ENCODE data around the gene PDE4A. TPM values are rescaled to one million over a fixed set of nuclear protein-coding genes. Genes with fewer than 3 reads are reported as not detected.

Gene PDE4A
- total RNA-seq, 3 donors from 2014 or later (not counting 1 experiment from before 2014, with no cell fraction given) = 34.2 to 46.2 (median 44.9) TPM

DNA sequence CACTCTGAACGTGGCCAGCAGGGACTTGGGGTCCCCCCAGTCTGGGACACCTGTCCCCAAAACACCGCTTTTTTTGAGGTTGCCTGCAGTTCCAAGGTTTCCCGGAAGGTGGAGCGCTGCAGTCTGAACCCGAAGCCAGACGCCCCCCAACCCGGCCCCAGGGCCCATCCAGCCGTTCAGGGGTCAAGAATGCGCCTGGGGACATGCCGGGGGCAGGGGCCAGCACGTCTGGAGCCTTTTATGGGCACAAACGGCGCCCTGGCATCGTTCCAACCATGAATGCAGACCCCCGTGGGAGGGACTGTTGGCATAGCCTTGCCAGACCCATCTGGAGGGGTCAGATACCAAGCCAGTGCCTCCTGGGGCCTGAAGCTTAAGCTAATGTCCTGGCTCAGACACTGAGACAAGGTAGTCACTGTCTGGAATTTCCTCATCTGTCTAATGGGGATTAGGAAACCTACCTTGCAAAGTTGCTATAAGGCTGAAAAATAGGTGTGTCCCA lies 90.0 kb downstream of the PDE4A start:
- intact Hi-C loops (cut with micrococcal nuclease) = loop anchor here (2.0 to 5.0 kb wide), 2 partner anchors 42 to 218 kb away; no protein-coding TSS in a partner anchor
- Histone ChIP-seq H3K36me3 (ENCODE audit: control insufficient read depth, insufficient read depth, low read length) (peaks cover 36% of the 10 kb centered on the region), H3K9me3 (ENCODE audit: control insufficient read depth, insufficient read depth, low read length) (no peaks in the 10 kb centered on the region), H3K4me1 (ENCODE audit: control insufficient read depth, insufficient read depth, low read length) (peaks cover 82% of the 10 kb centered on the region), H3K27me3 (ENCODE audit: control insufficient read depth, insufficient read depth, low read length) (no peaks in the 10 kb centered on the region), H3K4me3 (ENCODE audit: low read length) (no peak overlapping the region), H3K27ac (ENCODE audit: low read length) (peak overlapping the region; percentile 64)
- peak overlapping the region; percentile 62 for H3K4me3 Mint-ChIP-seq
- peaks cover 42 to 52% of the 10 kb centered on the region in 2 donors for H3K4me1 Mint-ChIP-seq
- no peaks in the 10 kb centered on the region for H3K27me3 Mint-ChIP-seq (ENCODE audit: low read depth in 2 of 2)
- TF ChIP-seq, protein P1, sequence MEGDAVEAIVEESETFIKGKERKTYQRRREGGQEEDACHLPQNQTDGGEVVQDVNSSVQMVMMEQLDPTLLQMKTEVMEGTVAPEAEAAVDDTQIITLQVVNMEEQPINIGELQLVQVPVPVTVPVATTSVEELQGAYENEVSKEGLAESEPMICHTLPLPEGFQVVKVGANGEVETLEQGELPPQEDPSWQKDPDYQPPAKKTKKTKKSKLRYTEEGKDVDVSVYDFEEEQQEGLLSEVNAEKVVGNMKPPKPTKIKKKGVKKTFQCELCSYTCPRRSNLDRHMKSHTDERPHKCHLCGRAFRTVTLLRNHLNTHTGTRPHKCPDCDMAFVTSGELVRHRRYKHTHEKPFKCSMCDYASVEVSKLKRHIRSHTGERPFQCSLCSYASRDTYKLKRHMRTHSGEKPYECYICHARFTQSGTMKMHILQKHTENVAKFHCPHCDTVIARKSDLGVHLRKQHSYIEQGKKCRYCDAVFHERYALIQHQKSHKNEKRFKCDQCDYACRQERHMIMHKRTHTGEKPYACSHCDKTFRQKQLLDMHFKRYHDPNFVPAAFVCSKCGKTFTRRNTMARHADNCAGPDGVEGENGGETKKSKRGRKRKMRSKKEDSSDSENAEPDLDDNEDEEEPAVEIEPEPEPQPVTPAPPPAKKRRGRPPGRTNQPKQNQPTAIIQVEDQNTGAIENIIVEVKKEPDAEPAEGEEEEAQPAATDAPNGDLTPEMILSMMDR (IDR thresholded peaks at IDR 0.05) = peak; percentile 81
- DNase-seq (peak; percentile 62 to 76), ATAC-seq (peak in 2 of 3 donors; percentile 17)
- H3K36me3 Mint-ChIP-seq = peaks cover 11% of the 10 kb centered on the region
- 9% methylated on average over 15 of the region's 15 CpGs for WGBS (ENCODE audit: insufficient coverage)
- H3K27ac Mint-ChIP-seq = peak overlapping the region; percentile 86 to 91
- H3K9me3 Mint-ChIP-seq = no peaks in the 10 kb centered on the region

DNA sequence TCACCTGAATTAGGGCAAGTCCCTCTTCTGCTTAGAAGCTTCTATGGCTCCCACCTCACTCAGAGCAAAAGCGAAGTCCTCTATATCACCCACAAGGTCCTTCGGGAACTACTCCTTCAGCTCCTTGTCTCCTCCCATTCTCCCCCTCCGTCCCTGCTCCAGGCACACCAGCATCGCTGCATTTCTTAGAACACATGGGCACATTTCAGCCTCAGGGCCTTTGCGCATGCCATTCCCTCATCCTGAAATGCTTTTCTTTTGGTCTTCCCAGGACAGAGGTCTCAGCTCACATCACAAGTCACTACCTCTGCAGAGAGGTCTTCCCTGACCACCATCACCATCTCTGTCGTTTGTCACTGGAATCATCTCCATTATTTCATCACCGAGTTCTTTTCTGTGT lies 92.9 kb downstream of the PDE4A start:
- peaks cover 17% of the 10 kb centered on the region for H3K36me3 Mint-ChIP-seq
- peaks cover 0 to 3% of the 10 kb centered on the region in 2 donors for H3K27me3 Mint-ChIP-seq (ENCODE audit: low read depth in 2 of 2)
- Histone ChIP-seq H3K36me3 (ENCODE audit: control insufficient read depth, insufficient read depth, low read length) (peaks cover 36% of the 10 kb centered on the region), H3K27ac (ENCODE audit: low read length) (peak overlapping the region; percentile 22), H3K9me3 (ENCODE audit: control insufficient read depth, insufficient read depth, low read length) (no peaks in the 10 kb centered on the region), H3K4me1 (ENCODE audit: control insufficient read depth, insufficient read depth, low read length) (peaks cover 79% of the 10 kb centered on the region), H3K27me3 (ENCODE audit: control insufficient read depth, insufficient read depth, low read length) (peaks cover 2% of the 10 kb centered on the region), H3K4me3 (ENCODE audit: low read length) (no peak overlapping the region)
- H3K4me3 Mint-ChIP-seq = peak overlapping the region; percentile 81
- no peaks in the 10 kb centered on the region for H3K9me3 Mint-ChIP-seq
- H3K27ac Mint-ChIP-seq = peak overlapping the region; percentile 86 to 91
- ATAC-seq = no peak
- TF ChIP-seq, protein P1 (IDR thresholded peaks at IDR 0.05) = no peak
- DNase-seq = no peak
- intact Hi-C loops (cut with micrococcal nuclease) = loop anchor here (5.0 kb wide), 1 partner anchor 221 kb away; no protein-coding TSS in a partner anchor
- WGBS (ENCODE audit: insufficient coverage) = 66% methylated on average over 7 of the region's 7 CpGs
- H3K4me1 Mint-ChIP-seq = peaks cover 44 to 53% of the 10 kb centered on the region in 2 donors

DNA sequence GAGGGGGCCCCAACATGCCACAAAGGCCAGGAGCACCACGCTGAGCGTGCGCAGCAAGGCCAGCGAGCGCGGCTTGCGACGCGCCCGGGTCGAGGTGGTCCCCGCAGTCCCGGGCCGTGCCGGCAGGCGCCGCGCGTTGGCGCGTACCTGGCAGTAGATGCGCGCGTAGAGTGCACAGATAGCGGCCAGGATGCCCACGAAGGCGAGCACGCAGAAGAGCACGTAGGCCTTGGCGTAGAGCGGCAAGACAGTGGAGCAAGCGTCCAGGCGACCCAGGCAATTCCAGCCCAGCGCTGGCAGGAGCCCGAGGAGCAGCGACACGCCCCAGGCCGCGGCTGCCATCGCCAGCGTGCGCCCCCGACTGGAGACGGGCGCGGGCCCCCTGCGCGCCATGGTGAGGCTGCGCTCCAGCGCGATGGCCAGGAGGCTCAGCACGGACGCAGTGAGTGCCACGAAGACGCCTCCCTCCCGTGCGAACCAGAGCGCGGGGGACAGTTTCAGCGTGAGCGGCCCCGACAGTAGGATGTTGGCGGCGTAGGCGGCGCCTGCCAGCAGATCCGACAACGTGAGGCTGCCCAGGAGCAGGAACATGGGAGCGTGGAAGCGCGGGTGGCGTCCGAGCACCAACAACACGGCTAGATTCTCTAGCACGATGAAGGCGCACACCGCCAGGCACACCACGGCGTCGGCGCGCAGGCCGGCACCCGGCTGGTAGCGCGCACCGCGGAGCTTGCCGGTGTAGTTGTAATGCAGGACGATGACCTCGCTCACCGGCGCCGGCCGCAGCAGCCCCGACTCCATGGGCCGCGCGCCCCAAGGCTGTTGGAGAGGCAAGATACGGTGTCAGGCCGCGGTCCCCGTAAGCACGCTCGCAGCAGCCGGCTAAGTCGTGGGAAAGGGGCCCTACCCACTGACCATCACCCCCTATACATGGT lies 94.1 kb downstream of the PDE4A start:
- intact Hi-C loops (cut with micrococcal nuclease) = loop anchor here (5.0 kb wide), 1 partner anchor 222 kb away; no protein-coding TSS in a partner anchor
- Histone ChIP-seq H3K27me3 (ENCODE audit: control insufficient read depth, insufficient read depth, low read length) (peaks cover 2% of the 10 kb centered on the region), H3K36me3 (ENCODE audit: control insufficient read depth, insufficient read depth, low read length) (peaks cover 36% of the 10 kb centered on the region), H3K27ac (ENCODE audit: low read length) (peak overlapping the region; percentile 92), H3K4me1 (ENCODE audit: control insufficient read depth, insufficient read depth, low read length) (peaks cover 79% of the 10 kb centered on the region), H3K9me3 (ENCODE audit: control insufficient read depth, insufficient read depth, low read length) (no peaks in the 10 kb centered on the region), H3K4me3 (ENCODE audit: low read length) (peak overlapping the region; percentile 97)
- H3K4me1 Mint-ChIP-seq = peaks cover 47 to 55% of the 10 kb centered on the region in 2 donors
- peak overlapping the region; percentile 81 for H3K4me3 Mint-ChIP-seq
- H3K36me3 Mint-ChIP-seq = peaks cover 17% of the 10 kb centered on the region
- H3K9me3 Mint-ChIP-seq = no peaks in the 10 kb centered on the region
- peak overlapping the region; percentile 86 to 91 for H3K27ac Mint-ChIP-seq
- WGBS (ENCODE audit: insufficient coverage) = 5% methylated on average over 103 of the region's 107 CpGs
- TF ChIP-seq, protein P1 (IDR thresholded peaks at IDR 0.05) = no peak
- H3K27me3 Mint-ChIP-seq (ENCODE audit: low read depth in 2 of 2) = peaks cover 0 to 3% of the 10 kb centered on the region in 2 donors
- peak in 1 of 3 donors; percentile 8 for ATAC-seq
- DNase-seq = peak; percentile 64 to 74
